Measurements from ENCODE around the gene RNF223. TPM values are rescaled to one million over a fixed set of nuclear protein-coding genes. Genes with fewer than 3 reads are reported as not detected.
"Not testable (repeated sequence)": the region's sequence is repeated elsewhere in the genome, so short reads cannot be mapped to it uniquely, and the experiment has no call there.

The RNF223 gene
- total RNA-seq, 1 donor from 2014 or later: not detected

DNA sequence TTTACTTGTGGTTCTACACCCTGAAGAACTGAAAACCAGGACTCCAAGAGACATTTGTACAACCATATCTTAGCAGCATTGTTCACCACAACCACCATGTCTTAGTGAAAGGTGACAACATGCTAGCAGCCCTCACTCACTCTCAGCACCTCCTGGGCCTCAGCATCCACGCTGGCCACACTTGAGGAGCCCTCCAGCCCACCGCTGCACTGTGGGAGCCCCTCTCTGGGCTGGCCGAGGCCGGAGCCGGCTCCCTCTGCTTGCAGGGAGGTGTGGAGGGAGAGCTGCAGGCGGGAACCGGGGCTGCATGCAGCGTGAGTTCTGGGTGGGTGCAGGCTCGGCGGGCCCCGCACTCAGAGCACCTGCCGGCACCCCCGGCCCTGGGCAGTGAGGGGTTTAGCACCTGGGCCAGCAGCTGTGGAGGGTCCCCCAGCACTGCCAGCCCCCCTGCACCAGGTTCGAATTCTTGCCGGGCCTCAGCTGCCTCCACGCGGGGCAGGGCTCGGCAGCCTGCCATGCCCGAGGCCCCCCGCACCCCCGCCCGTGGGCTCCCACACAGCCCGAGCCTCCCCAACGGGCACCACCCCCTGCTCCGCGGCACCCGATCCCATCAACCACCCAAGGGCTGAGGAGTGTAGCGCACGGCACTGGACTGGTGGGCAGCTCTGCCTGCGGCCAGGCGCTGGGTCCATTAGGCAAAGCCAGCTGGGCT, 32.6 kb upstream of the RNF223 start:
- Mint-ChIP-seq H3K4me3 (ENCODE audit: unreplicated experiment) (no peak overlapping the region), H3K4me1 (ENCODE audit: unreplicated experiment) (no peaks in the 10 kb centered on the region), H3K9me3 (ENCODE audit: unreplicated experiment) (no peaks in the 10 kb centered on the region)

DNA sequence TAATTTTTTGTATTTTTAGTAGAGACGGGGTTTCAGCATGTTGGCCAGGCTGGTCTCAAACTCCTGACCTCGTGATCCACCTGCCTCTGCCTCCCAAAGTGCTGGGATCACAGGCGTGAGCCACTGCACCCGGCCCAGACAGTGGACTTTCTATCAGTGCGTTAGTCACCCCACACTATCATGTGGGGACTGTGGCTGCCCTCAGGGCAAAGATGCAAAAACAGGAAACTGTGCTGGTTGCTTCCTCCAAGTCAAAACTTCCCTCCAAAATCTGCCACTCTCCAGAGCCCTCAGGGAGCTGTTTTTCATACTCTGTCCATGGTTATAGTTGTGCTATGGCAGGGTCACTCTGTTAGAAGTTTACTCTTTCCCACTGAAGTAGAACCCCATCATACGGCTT, 30.0 kb upstream of the RNF223 start:
- not testable (repeated sequence) for H3K36me3 Mint-ChIP-seq (ENCODE audit: unreplicated experiment); H3K4me3 Mint-ChIP-seq (ENCODE audit: unreplicated experiment); H3K4me1 Mint-ChIP-seq (ENCODE audit: unreplicated experiment); H3K27me3 Mint-ChIP-seq (ENCODE audit: unreplicated experiment); H3K27ac Mint-ChIP-seq (ENCODE audit: unreplicated experiment); DNase-seq (ENCODE audit: extremely low spot score, unreplicated experiment); H3K9me3 Mint-ChIP-seq (ENCODE audit: unreplicated experiment)

More for the DNA sequence above, 32.6 kb upstream of the RNF223 start:
- no peak for DNase-seq (ENCODE audit: extremely low spot score, unreplicated experiment)
- Mint-ChIP-seq H3K27me3 (ENCODE audit: unreplicated experiment) (no peaks in the 10 kb centered on the region), H3K36me3 (ENCODE audit: unreplicated experiment) (peaks cover 2% of the 10 kb centered on the region), H3K27ac (ENCODE audit: unreplicated experiment) (no peak overlapping the region)
- TF ChIP-seq CTCF (IDR thresholded peaks at IDR 0.05): no peak

DNA sequence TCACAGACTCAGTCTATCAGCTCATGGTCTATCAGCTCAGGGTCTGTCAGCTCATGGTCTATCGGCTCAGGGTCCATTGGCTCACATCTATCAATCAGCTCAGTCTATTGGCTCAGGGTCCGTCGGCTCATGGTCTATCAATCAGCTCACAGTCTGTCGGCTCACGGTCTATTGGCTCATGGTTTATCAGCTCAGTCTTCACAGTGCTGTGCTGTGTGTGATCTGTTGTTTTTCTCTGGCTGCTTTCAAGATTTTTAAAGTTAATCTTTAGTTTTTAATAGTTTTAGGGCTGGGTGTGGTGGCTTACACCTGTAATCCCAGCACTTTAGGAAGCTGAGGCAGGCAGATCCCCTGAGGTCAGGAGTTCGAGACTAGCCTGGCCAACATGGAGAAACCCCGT, 27.4 kb upstream of the RNF223 start:
- Mint-ChIP-seq H3K36me3 (ENCODE audit: unreplicated experiment) (peaks cover 5% of the 10 kb centered on the region), H3K27ac (ENCODE audit: unreplicated experiment) (no peak overlapping the region), H3K4me1 (ENCODE audit: unreplicated experiment) (no peaks in the 10 kb centered on the region), H3K4me3 (ENCODE audit: unreplicated experiment) (no peak overlapping the region), H3K9me3 (ENCODE audit: unreplicated experiment) (peaks cover 8% of the 10 kb centered on the region), H3K27me3 (ENCODE audit: unreplicated experiment) (no peaks in the 10 kb centered on the region)
- TF ChIP-seq CTCF (IDR thresholded peaks at IDR 0.05): no peak
- DNase-seq (ENCODE audit: extremely low spot score, unreplicated experiment): no peak

- no peak overlapping the region for H3K4me3 Mint-ChIP-seq (ENCODE audit: unreplicated experiment)
- no peaks in the 10 kb centered on the region for H3K4me1 Mint-ChIP-seq (ENCODE audit: unreplicated experiment)
- peaks cover 3% of the 10 kb centered on the region for H3K36me3 Mint-ChIP-seq (ENCODE audit: unreplicated experiment)
- H3K27ac Mint-ChIP-seq (ENCODE audit: unreplicated experiment): no peak overlapping the region
- H3K9me3 Mint-ChIP-seq (ENCODE audit: unreplicated experiment): peaks cover 8% of the 10 kb centered on the region
- no peaks in the 10 kb centered on the region for H3K27me3 Mint-ChIP-seq (ENCODE audit: unreplicated experiment)
- peak; percentile 44 for DNase-seq (ENCODE audit: extremely low spot score, unreplicated experiment)
- TF ChIP-seq CTCF (IDR thresholded peaks at IDR 0.05): no peak
Measured at GRCh38 chr1:1100296-1100695, 26.2 kb upstream of the RNF223 start.

DNA sequence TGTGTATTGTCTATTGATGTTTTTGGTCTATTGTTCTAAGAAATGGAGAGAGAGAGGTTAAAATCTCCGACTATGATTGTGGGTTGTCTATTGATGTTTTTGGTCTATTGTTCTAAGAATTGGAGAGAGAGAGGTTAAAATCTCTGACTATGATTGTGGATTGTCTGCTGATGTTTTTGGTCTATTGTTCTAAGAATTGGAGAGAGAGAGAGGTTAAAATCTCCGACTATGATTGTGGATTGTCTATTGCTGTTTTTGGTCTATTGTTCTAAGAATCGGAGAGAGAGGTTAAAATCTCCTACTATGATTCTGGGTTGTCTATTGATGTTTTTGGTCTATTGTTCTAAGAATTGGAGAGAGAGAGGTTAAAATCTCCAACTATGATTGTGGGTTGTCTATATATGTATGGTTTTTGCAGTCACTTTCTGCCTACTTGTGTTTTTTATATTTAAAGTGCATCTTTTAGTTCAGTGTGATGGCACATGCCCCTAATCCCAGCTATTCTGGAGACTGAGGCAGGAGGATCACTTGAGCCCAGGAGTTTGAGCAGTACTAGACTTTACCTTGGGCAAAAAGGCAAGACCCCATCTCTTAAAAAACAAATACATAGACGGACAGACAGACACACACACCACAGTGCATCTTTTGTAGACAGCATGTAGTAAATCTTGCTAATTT, 25.5 kb upstream of the RNF223 start:
- Mint-ChIP-seq H3K4me3 (ENCODE audit: unreplicated experiment) (no peak overlapping the region), H3K27ac (ENCODE audit: unreplicated experiment) (no peak overlapping the region), H3K9me3 (ENCODE audit: unreplicated experiment) (peaks cover 8% of the 10 kb centered on the region), H3K36me3 (ENCODE audit: unreplicated experiment) (peaks cover 3% of the 10 kb centered on the region), H3K4me1 (ENCODE audit: unreplicated experiment) (no peaks in the 10 kb centered on the region), H3K27me3 (ENCODE audit: unreplicated experiment) (no peaks in the 10 kb centered on the region)
- no peak for TF ChIP-seq CTCF (IDR thresholded peaks at IDR 0.05)
- DNase-seq (ENCODE audit: extremely low spot score, unreplicated experiment): no peak

All from osteocyte (in vitro differentiated cells).